Sigmoid colon (tissue), 4 donors: Measurements from ENCODE around the gene MTMR1.

ENCODE experiments used
- EP300 ChIP-seq, 4 donors: sonication (generic); formaldehyde crosslinking; IDR thresholded peaks; one replicate each; pipeline ENCODE4 v1.6.1; 2017; ENCODE audit warnings: antibody characterized with exemption in 4 of 4
- POLR2A ChIP-seq, 2 donors: fragments of 450-650 bp; IDR thresholded peaks; one replicate each; pipeline ENCODE4 v1.6.1; 2016; ENCODE audit warnings: antibody characterized with exemption in 2 of 2, mild to moderate bottlenecking in 2 of 2, moderate library complexity in 2 of 2
- POLR2AphosphoS5 ChIP-seq, 4 donors: sonication (generic); formaldehyde crosslinking; IDR thresholded peaks; one replicate each; pipeline ENCODE4 v1.6.1; 2017; ENCODE audit warnings: antibody characterized with exemption in 4 of 4
- TF ChIP-seq, protein P1 (sequence below), 4 experiments: fragments of 450-650 bp in 3 of 4; fragments of 200-600 bp in 1 of 4; IDR thresholded peaks; one replicate each; pipeline ENCODE4 v1.5.1; 2016 to 2019; ENCODE audit warnings: antibody characterized with exemption in 4 of 4, mild to moderate bottlenecking in 3 of 4, moderate library complexity in 2 of 4

DNA sequence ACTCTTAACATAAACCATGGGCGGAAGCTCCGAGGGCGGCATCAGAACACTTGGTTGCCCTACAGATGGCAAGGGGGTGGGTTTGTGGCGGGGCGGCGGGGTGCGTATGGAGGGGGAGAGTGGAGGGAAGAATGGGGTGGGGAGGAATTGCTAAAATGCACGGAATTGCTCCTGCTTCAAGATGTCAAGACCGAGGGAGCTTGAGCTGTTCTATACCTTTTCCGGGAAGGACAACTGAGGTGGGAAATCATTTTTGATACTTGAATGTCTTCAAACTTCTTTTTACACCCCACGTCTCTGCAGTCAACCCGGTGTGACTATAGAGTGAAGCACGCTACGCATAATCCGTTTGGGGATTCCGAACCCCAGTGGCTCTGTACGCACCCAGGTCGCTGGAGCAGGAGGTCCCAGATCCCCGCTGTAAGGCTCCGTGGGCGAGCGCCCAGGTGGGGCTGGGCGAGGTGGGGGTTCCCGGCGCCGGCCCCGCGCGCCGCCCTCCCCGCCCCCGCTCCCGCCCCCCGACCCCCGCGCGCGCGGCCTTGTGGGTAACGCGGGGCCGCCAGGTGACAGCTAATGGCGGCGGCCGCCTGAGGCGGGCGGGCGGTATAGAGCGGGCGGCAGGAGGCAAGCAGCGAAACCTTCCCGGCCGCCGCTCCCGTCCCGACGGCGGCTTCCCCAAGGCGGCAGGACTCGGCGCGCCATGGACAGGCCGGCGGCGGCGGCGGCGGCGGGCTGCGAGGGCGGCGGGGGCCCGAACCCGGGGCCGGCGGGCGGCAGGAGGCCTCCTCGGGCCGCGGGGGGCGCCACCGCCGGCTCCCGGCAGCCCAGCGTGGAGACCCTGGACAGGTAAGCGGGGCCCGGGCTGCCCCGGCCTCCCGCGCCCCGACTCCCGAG, at the start of gene MTMR1:
- TF ChIP-seq, protein P1, sequence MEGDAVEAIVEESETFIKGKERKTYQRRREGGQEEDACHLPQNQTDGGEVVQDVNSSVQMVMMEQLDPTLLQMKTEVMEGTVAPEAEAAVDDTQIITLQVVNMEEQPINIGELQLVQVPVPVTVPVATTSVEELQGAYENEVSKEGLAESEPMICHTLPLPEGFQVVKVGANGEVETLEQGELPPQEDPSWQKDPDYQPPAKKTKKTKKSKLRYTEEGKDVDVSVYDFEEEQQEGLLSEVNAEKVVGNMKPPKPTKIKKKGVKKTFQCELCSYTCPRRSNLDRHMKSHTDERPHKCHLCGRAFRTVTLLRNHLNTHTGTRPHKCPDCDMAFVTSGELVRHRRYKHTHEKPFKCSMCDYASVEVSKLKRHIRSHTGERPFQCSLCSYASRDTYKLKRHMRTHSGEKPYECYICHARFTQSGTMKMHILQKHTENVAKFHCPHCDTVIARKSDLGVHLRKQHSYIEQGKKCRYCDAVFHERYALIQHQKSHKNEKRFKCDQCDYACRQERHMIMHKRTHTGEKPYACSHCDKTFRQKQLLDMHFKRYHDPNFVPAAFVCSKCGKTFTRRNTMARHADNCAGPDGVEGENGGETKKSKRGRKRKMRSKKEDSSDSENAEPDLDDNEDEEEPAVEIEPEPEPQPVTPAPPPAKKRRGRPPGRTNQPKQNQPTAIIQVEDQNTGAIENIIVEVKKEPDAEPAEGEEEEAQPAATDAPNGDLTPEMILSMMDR (IDR thresholded peaks at IDR 0.05): no peak
- no peak for TF ChIP-seq EP300 (IDR thresholded peaks at IDR 0.05)
- peak in 1 of 4 donors; percentile 27 for TF ChIP-seq POLR2AphosphoS5 (IDR thresholded peaks at IDR 0.05)
- no peak for TF ChIP-seq POLR2A (IDR thresholded peaks at IDR 0.05)
